ENCODE measurements around the gene DMRTB1.
"Not testable (repeated sequence)": the region's sequence is repeated elsewhere in the genome, so short reads cannot be mapped to it uniquely, and the experiment has no call there.

Gene DMRTB1

GRCh38 chr1:53459321-53460175 is at the start of gene DMRTB1:
Gene DMRTB1, plus strand, starts transcription at chr1:53459399. Its CDS starts 55 bp downstream, at chr1:53459454.
- no peak for DNase-seq

- no peak for DNase-seq
Observed at GRCh38 chr1:53409695-53410094, 49.5 kb upstream of the DMRTB1 start.

- DNase-seq: no peak
Observed at GRCh38 chr1:53410100-53410541, 49.1 kb upstream of the DMRTB1 start.

- DNase-seq: no peak
Observed at GRCh38 chr1:53410701-53411100, 48.5 kb upstream of the DMRTB1 start.

GRCh38 chr1:53411541-53412152 is 47.6 kb upstream of the DMRTB1 start:
- no peak for DNase-seq

- no peak for DNase-seq
Observed at GRCh38 chr1:53412285-53413174, 46.7 kb upstream of the DMRTB1 start.

GRCh38 chr1:53413175-53414001 is 45.8 kb upstream of the DMRTB1 start:
- no peak for DNase-seq

- no peak for DNase-seq
Observed at GRCh38 chr1:53414632-53415031, 44.6 kb upstream of the DMRTB1 start.

- no peak for DNase-seq
Observed at GRCh38 chr1:53415432-53415831, 43.8 kb upstream of the DMRTB1 start.

GRCh38 chr1:53416269-53416813 is 42.9 kb upstream of the DMRTB1 start:
- DNase-seq: no peak

GRCh38 chr1:53417074-53417511 is 42.1 kb upstream of the DMRTB1 start:
- no peak for DNase-seq

- no peak for DNase-seq
Observed at GRCh38 chr1:53419034-53419433, 40.2 kb upstream of the DMRTB1 start.

GRCh38 chr1:53420341-53420740 is 38.9 kb upstream of the DMRTB1 start:
- DNase-seq: no peak

GRCh38 chr1:53421208-53421607 is 38.0 kb upstream of the DMRTB1 start:
- no peak for DNase-seq

GRCh38 chr1:53430261-53430660 is 28.9 kb upstream of the DMRTB1 start:
- DNase-seq: no peak

- DNase-seq: no peak
Observed at GRCh38 chr1:53430779-53431178, 28.4 kb upstream of the DMRTB1 start.

GRCh38 chr1:53431244-53431643 is 28.0 kb upstream of the DMRTB1 start:
- DNase-seq: no peak

- DNase-seq: peak; percentile 18
Observed at GRCh38 chr1:53431805-53432565, 27.2 kb upstream of the DMRTB1 start.

- no peak for DNase-seq
Observed at GRCh38 chr1:53432611-53433010, 26.6 kb upstream of the DMRTB1 start.

- not testable (repeated sequence) for DNase-seq
Observed at GRCh38 chr1:53434405-53435007, 24.7 kb upstream of the DMRTB1 start.

GRCh38 chr1:53435151-53435550 is 24.0 kb upstream of the DMRTB1 start:
- no peak for DNase-seq
